ENCODE data around the gene ZNF428.
"Not testable (repeated sequence)": the region's sequence is repeated elsewhere in the genome, so short reads cannot be mapped to it uniquely, and the experiment has no call there.

GRCh38 chr19:43600326-43600725 is 19.1 kb downstream of the ZNF428 start:
- not testable (repeated sequence) for TF ChIP-seq CTCF (IDR thresholded peaks at IDR 0.05 in 2 of 3, conservative IDR thresholded peaks at IDR 0.05 in 1 of 3; ENCODE audit: borderline replicate concordance in 1 of 3, insufficient read depth in 1 of 3, low read depth in 2 of 3, low read length in 2 of 3); POLR2A (IDR thresholded peaks at IDR 0.05; ENCODE audit: borderline replicate concordance, extremely low read depth, insufficient read depth, insufficient read length); ZNF274 (IDR thresholded peaks at IDR 0.05; ENCODE audit: low read depth, low read length); EZH2 (IDR thresholded peaks at IDR 0.05); SIN3A (IDR thresholded peaks at IDR 0.05; ENCODE audit: low read depth); SP1 (IDR thresholded peaks at IDR 0.05; ENCODE audit: low read depth); EZH2phosphoT487 (IDR thresholded peaks at IDR 0.05; ENCODE audit: borderline replicate concordance); TCF7L2 (IDR thresholded peaks at IDR 0.05; ENCODE audit: borderline replicate concordance, extremely low read depth, insufficient read depth, insufficient read length); CEBPB (IDR thresholded peaks at IDR 0.05; ENCODE audit: low read depth); CBX3 (IDR thresholded peaks at IDR 0.05; ENCODE audit: low read depth); POLR2AphosphoS5 (IDR thresholded peaks at IDR 0.05; ENCODE audit: low read depth, low read length); YY1 (IDR thresholded peaks at IDR 0.05; ENCODE audit: extremely low read depth, insufficient replicate concordance, low read depth, low read length); MAX (IDR thresholded peaks at IDR 0.05)

Measured in HCT116 (cell line).